Measurements from ENCODE around the gene LRRC3C.

DNA sequence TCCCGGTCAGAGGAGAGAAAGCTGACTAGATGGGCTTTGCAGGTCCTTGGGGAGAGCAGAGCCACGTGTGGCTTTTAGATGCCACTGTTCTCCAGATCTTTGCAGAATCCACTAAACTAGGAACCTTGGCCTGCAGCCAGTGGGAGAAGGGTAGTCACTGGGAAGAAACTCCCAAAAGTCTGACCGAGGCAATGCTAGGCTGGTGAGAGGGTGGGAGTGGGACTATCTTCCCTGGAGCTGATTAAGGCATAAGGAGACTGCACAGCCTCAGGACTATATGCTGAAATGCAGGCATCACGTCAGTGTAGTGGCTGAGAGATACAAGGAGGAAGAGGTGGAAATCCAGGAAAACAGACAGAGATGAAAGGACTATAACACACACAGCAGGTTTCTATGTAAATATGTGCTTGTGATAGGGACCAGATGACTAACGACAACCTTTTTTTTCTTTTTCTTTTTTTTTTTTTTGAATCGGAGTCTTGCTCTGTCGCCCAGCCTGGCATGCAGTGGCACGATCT is 33.1 kb downstream of the LRRC3C start:
- no peak for TF ChIP-seq CTCF (IDR thresholded peaks at IDR 0.05)
- TF ChIP-seq POLR2A (IDR thresholded peaks at IDR 0.05), result no peak
